Measurements from ENCODE around the gene ZC3H8.
"Not testable (repeated sequence)": the region's sequence is repeated elsewhere in the genome, so short reads cannot be mapped to it uniquely, and the experiment has no call there.

The ZC3H8 gene

DNA sequence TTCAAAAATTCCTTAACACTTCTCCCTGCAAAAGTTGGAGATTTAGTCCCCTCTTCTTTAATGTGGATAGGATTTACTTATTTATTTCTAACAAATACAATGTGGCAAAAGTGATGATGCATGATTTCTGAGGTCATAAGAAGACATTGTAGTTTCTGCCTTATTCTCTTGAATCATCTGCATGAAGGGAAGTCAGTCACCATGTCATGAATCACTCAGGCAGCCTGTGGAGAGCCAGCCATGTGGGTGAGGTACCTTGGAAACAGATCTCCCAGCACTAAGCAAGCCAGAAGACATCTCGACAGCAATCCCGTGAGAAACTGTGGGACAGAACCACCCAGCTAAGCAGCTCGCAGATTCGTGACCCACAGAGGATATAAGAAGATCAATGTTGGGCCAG lies 2.7 kb upstream of the ZC3H8 start:
- DNase-seq, result no peak

- DNase-seq, result no peak
Measured at GRCh38 chr2:112256654-112257053, 1.8 kb upstream of the ZC3H8 start.

- DNase-seq, result no peak
Measured at GRCh38 chr2:112255875-112256274, 1.0 kb upstream of the ZC3H8 start.

DNA sequence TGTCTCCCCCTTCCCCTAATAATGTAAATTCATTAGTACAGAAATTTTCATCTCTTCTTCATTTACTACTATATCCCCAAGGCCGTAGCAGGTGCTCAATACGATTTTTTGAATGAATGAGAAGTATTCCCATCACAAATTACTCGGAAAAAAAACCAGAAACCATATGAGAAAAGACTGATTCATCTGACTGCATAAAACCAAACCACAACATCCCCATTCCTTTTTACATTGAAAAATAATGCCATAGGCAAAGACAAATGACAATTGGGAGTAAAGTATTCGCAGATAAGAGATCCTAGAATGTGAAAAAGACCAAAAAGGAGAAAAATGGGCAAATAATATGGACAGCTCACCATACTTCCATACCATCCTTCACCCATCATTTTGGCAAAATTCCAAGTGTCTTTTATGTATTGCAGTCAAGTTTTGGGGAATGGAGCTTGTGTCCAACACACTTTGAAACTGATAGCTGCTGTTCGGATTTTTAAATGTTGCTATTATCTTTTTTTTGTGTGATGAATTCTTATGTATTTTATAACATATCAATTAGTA lies 1.5 kb downstream of the ZC3H8 start:
- DNase-seq, result no peak

DNA sequence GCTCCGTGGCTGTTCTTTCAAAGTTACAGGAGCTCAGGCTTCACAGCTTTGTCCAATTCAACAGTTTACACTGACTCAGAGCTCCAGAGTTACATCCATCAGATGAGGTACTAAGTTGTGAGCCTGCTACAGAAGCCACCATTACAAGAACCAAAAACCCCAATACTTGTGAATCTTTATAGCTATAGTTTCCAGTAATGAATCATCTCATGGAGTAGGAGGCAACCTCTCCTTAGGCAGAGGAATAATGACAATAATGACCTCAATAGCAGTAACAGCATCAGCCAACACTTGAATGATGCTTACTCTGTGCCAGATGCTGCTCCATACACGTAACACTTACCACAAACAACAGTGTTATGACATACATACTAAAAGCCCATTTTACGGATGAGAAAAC lies 3.6 kb downstream of the ZC3H8 start:
- no peak for DNase-seq

- no peak for DNase-seq
Measured at GRCh38 chr2:112244854-112245253, 10.0 kb downstream of the ZC3H8 start.

- no peak for DNase-seq
Measured at GRCh38 chr2:112243233-112243632, 11.6 kb downstream of the ZC3H8 start.

GRCh38 chr2:112242384-112242783 lies 12.5 kb downstream of the ZC3H8 start:
- peak; percentile 11 for DNase-seq

DNA sequence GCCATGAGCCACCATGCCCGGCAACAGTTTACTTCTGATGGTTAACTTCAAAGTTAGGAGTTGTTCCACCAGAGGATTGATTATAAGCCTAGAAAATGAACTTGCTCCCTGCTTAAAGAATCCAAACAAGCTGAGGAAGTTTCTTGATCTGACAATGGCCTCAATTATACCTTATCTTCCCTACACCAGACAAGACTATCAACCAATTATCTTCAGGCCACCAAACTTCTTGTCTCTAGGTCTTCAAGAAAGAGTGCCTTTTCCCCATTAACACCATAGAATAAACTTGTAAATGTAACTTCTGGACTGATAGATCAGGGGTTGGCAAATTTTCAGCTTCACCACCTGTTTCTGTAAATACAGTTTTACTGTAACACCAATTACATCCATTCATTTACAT lies 15.0 kb downstream of the ZC3H8 start:
- DNase-seq, result no peak

DNA sequence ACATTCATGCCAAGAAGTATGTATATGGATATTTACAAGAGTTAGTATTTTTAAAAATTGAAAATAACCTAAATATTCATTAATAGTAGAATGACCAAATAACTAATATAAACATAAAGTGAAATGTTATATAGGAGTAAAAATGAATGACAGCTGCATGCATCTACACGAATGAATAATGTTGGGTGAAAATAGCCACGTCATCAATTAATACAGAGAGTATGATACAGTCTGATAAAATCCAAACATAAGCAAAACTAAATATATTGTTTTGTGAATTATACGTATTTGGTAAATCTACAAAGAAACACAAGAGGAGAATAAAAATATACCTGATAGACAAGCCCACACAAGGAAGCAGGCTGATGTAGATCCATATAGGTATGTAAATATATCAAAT lies 24.5 kb downstream of the ZC3H8 start:
- DNase-seq, result no peak

DNA sequence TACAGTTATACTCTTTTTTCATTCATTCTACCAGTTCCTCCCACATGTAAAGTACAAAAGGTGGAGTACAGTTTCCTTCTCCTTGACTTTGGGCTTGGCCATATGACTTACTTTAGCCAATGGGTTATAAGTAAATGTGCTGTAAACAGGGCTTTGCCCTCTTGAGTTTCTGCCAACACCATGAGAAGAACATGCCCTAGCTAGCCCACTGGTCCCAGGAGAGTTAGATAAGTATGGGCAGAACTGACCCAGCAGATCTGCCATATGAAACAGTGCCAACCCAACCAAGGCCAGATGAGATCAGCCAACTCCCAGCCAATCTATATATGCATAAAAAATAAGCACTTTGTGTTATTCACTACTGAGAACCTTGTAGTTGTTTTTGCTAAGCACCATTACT lies 25.5 kb downstream of the ZC3H8 start:
- peak; percentile 93 for DNase-seq

DNA sequence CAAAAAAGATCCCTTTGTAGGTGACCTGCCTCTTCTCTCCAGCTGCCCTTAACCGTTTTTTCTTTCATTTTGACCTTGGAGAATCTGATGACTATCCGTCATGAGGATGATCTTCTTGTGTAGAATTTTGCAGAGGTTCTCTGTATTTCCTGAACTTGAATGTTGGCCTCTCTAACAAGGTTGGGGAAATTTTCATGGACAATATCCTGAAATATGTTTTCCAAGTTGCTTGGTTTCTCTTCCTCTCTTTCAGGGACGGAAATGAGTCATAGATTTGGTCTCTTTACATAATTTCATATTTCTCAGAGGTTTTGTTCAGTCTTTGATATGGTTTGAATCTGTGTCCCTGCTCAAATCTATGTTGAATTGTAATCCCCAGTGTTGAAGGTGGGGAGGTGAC lies 34.0 kb downstream of the ZC3H8 start:
- no peak for DNase-seq

DNA sequence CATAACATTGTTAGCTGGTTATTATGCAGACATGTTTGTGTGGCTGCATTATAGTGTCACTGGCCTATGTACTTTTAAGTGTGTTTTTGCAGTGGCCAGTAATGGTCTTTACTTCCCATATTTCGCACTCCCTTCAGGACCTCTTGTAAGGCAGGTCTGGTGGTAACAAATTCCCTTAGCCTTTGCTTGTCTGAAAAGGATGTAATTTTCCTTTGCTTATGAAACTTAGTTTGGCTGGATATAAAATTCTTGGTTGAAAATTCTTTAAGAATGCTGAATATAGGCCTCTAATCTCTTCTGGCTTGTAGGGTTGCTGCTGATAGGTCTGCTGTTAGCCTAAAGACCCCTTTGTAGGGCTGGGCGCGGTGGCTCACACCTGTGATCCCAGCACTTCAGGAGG lies 34.7 kb downstream of the ZC3H8 start:
- no peak for DNase-seq

GRCh38 chr2:112217854-112218253 lies 37.0 kb downstream of the ZC3H8 start:
- DNase-seq, result no peak

DNA sequence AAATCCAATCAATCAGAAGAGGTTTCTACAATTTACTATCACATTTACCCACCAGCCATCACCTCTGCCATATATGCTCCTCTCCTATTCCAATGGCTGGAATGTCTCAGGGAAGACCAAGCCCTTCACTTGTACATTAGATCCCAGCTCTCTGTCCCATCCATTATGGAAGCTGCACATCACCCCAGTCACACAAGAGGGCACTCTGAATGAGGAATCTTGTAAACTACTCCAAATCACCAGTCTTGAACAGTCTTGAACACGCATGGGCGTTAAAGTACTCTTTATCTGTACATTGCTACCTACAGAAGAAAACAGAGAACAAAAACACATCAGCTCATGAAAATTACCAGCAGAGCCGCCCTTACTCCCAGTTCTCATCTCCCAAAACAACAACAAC lies 38.7 kb downstream of the ZC3H8 start:
- peak; percentile 23 for DNase-seq

GRCh38 chr2:112207905-112208304 lies 46.9 kb downstream of the ZC3H8 start:
- DNase-seq, result not testable (repeated sequence)

DNA sequence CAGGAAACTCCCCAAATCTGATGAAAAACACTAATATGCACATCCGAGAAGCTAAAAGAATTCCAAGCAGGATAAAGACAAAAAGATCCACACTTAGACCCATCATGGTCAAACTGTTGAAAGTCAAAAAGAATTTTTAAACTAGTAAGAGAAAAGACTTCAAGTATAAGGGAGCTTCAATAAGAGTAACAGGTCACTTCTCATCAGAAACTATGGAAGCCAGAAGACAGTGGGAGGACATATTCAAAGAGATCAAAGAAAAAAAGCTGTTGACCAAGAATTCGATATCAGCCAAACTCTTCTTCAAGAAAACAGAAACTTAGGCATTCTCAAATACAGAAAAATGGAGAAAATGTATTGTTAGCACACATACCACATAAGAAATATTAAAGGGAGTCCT lies 50.4 kb downstream of the ZC3H8 start:
- peak; percentile 25 for DNase-seq

DNA sequence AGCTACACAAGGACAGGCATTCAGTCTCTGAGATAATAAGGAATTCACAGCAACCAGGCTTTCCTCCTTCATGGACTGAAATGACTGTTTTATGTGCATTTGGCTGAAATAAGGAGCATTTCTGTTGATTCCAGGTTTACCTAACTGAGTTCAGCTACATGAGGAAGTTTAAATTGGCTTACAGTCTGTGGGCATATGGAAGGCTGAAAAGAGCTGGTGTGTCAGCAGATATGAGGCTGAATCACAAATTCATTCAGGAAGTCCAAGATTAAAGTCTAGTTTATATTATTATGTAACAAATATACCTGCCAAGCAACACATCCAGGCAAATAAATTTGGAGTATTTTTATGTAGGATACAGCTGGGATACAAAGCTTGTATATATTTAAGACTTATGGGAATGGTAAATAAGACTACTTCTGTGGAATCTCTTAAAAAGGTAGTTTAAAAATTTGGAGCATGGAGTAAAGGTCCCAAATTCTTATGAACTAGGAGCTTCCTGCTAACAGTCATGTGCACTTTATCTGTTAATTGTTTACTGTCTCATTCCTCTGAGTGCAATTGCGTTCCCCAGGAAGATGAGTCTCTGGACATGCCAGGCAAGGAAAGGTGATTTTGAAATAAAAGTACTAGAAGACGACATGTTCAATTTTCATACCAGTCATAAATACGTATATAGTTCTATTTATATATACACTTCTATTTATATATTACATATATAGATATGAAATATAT lies 53.0 kb downstream of the ZC3H8 start:
- no peak for DNase-seq

GRCh38 chr2:112199188-112199587 lies 55.7 kb downstream of the ZC3H8 start:
- DNase-seq, result no peak

DNA sequence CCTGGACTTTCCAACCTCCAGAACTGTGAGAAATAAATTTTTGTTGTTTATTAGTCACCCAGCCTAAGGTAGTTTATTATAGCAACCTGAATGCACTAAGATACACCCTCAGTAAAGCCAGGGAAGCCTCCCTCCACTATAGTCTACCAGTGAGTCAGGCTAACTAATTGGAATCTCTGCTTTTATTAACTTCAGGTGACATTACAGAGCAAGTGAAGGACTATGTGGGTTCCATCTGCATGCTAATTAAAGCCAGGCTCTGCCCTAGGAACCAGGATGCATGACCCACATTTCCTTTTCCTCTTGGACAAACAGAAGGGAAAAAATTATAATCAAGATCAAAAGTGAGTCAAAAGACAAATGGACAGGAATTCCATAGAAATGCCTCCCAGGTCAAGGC lies 56.1 kb downstream of the ZC3H8 start:
- DNase-seq, result no peak

GRCh38 chr2:112197868-112198267 lies 57.0 kb downstream of the ZC3H8 start:
- DNase-seq, result no peak

DNA sequence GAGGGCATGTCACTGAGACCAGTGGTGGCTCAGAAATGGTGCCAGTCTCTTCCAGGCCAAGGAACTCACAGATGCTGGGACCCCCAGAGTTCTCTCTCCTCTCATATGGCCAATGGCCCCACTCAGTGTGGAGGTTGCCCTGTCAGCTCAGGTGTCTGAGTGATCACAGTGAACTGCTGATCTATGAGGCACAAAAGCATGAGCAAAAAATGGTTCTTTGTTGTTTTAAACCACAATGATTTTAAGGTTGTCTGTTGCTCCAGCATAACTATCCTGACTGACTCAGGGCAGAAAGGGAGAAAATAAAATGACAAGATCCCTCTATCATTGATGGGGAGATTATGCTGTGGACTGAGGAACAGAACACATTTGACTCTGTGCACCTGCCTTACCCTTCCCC lies 58.9 kb downstream of the ZC3H8 start:
- DNase-seq, result no peak

DNA sequence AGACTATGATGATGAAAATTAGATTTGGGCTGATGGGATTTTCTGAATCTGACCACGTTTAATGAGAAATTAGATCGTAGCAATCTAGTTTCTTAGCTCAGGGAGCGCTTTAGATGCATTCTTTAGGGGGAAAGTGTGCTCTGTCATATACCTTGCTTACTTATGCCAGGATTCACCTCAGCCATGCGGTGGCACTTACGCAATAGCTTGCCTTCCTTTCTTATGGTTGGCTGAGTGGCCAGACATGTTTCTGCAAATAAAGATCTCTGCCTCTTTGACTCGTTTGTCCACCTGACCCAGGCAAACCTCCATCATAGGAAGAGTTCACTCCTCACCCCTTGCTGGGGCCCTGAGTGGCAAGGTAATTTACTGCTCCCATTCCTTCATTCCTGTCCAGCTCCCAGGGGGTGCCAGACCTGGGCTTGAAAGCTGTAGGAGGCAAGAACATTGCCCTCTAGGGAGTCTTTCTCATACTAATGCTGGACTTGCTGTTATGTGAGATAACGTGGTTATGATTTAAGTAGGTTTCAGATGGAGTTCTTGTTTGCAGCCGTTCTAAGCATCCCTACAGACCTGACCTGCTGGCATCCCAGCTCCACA lies 59.6 kb downstream of the ZC3H8 start:
- DNase-seq, result no peak

- DNase-seq, result no peak
Measured at GRCh38 chr2:112194482-112194881, 60.4 kb downstream of the ZC3H8 start.

GRCh38 chr2:112194028-112194427 lies 60.8 kb downstream of the ZC3H8 start:
- DNase-seq, result no peak

Data from NCI-H1105 treated with DMSO at 0.1 percent for 48 hours (cell line).